Stimulated activated CD4-positive, alpha-beta T cell treated with anti-CD3 and anti-CD28 coated beads, Interleukin-15, amount 100 ng/mL, for 24 hours (primary cell): ENCODE data around the gene APH1A.
"Not testable (repeated sequence)": the region's sequence is repeated elsewhere in the genome, so short reads cannot be mapped to it uniquely, and the experiment has no call there.

Source experiments
- DNase-seq: peaks from one replicate; pipeline ENCODE4 v3.0.0-alpha.2; 2020

Gene APH1A

GRCh38 chr1:150267896-150268295, 920 bp downstream of the APH1A start:
- no peak for DNase-seq

DNA sequence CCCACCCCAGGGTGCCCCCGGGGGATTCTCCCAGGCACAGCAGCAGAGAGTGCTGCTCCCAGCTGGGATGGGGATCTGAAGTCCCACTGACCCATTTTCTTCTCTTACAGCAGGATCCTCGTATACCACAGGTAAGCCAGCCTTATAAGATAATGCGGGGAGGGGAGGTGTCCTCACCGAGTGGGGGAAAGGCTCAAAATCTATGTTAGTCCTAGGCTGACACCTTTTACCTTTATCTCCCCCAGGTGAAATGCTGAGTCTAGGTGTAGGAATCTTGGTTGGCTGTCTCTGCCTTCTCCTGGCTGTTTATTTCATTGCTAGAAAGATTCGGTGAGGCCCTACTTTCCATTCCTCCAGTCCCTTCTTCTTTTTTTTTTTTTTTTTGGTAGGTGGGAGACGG, 5.3 kb downstream of the APH1A start:
- DNase-seq: no peak

DNA sequence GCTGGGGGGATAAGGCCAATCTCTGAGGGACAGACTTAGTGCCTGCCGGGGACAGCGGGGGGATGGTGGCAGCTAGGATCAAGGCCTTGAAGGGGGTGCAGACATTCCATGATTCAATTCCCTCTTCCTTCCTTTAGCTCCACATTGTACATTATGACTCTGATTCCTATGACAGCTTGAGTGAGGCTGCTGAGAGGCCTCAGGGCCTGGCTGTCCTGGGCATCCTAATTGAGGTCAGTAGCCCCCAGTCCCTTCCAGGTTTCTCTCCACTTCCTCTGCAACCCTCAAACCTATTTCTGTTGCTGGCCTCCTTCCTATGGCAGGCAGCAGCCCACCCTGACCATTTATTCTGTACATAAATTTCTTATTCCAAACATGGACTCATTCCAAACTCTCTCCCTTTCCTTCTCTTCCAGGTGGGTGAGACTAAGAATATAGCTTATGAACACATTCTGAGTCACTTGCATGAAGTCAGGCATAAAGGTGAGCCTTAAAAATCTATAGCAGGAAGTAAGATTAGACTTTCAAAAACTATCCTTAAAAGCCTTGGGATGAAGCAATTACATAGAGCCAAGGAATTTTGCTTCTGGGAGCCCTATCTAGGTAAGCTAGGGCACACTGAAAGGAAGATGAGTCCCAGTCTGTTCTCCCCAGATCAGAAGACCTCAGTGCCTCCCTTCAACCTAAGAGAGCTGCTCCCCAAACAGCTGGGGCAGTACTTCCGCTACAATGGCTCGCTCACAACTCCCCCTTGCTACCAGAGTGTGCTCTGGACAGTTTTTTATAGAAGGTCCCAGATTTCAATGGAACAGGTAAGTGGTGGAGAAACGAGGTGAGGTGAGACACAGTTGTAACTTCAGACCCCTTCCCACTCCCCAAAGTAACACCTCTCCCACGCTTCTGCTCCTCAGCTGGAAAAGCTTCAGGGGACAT, 6.2 kb downstream of the APH1A start:
- no peak for DNase-seq

GRCh38 chr1:150261367-150261766, 7.4 kb downstream of the APH1A start:
- DNase-seq: no peak

- no peak for DNase-seq
Observed at GRCh38 chr1:150259758-150260669, 8.8 kb downstream of the APH1A start.

- DNase-seq: no peak
Observed at GRCh38 chr1:150259217-150259616, 9.6 kb downstream of the APH1A start.

- DNase-seq: no peak
Observed at GRCh38 chr1:150257624-150258585, 10.9 kb downstream of the APH1A start, which contains the start of gene CA14. TSS of gene CA14 (plus strand) at chr1:150257774. CDS start at chr1:150258129, 355 bp downstream.

DNA sequence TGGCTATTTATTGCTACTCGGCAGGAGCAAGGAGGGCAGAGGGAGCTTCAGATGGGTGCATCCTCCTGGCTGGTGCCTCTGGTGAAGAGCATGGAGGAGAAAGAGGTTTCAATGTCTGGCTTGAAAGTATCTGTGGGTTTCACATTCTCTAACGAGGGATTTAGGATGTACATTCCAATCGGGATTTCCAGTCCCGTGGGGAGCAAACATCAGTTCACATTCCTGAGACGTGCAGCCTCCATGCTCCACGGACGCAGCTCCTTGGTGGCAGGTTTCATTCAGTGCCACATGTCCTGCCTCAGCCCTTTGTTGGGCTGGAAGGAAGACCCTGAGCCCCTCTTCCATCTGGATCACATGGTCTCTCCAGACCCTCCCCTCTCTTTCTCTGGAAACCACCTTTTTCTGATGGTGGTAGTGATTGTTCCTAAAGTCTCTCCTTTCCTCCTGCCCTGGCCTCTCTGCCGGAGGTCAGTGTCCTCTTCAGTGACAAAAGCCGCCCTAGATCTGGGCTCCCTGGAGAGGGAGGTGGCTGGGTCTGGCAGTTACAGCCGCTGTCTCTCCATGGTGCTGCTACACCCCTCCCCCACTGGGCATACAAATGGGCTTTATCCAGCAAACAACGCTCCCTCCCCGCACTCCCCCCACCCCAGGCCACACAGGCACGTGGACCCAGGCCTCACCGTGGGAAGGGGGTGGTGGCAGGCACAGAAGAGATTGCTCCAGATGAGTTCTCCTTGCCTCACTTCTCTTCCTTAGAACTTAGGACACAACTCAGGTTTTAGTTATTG, 12.1 kb downstream of the APH1A start:
- no peak for DNase-seq

DNA sequence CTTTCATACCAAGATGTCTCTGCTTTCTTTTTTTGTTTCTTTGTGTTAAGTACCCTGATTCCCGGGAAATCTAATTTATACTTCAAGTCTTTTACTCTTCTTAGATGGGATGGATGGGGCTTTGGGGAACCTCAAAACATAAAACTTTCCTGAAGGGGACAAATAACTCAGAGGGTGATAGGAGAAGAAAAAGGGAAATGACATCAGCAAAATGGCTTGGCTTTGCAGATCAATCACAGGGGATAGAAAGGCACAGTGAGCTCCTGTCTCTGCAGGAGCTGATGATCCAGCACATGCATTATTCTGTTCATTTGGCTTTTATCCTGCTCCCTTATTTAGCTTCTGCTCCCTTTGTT, 12.6 kb downstream of the APH1A start:
- DNase-seq: no peak

GRCh38 chr1:150249936-150250335, 18.9 kb downstream of the APH1A start:
- DNase-seq: no peak

DNA sequence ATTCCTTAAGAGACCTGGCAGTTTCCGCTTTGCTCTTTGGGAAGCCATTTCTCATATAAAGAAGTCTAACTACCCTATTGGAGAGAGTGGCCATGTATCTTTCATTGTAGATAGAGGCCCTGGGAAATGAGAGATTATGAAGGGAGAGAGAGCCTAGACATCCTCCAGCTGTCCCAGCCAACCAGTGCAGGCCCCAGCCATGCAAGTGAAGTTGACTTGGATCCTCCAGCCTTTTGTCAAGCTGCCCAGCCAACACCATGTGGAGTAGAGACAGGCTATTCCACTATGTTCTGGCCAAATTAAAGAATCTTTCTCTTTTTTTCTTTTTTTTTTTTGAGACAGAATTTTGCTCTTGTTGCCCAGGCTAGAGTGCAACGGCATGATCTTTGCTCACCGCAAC, 25.8 kb downstream of the APH1A start:
- no peak for DNase-seq

GRCh38 chr1:150237746-150238145, 31.1 kb downstream of the APH1A start:
- no peak for DNase-seq

DNA sequence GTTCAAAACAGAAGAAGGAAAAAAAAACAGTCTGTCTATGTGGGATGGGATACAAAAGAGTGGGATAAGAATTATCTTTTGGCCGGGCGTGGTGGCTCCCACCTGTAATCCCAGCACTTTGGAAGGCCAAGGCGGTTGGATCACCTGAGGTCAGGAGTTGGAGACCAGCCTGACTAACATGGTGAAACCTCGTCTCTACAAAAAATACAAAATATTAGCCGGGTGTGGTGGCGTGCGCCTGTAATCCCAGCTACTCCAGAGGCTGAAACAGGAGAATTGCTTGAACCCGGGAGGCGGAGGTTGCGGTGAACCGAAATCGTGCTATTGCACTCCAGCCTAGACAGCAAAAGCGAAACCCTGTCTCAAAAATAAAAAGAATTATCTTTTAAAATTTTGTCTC, 31.6 kb downstream of the APH1A start:
- not testable (repeated sequence) for DNase-seq

GRCh38 chr1:150236614-150237100, 32.2 kb downstream of the APH1A start:
- DNase-seq: no peak

DNA sequence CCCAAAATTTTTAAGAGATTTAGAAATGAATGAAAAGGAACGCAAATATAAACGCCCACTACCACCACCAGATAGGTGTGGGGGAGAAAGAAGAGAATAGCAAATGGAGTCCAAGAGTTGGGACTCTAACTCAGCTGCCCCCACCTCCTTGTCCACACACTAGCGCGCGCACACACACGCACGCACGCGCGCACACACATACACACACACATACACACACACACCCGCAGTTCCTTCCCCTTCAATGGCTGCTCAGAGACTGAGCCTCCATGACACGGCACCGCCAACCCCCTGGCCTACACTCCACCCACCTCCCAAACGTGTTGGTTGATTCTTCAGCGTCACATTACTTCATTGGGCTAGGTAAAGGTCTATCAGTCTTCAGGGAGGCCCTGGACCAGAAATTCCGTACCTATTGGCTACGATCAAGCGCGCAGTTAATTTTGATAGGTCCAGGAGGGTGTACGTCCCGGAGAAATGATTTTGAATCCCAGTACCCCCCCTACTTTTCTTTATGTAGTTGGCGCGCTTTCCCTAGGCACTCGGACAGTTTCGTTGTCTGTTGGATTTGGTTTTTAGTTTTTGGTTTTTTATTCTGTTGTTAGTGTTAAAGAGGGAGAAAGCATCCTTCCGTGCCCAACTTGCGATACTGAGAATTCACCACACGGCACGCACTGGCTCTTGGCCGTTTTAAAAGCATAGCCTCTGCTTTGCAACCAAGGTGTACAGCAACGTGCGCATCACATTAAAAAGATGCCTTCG, 32.8 kb downstream of the APH1A start, which contains the start of gene ANP32E:
TSS of gene ANP32E (minus strand) at position 261 of the 762 bp plus-strand sequence. CDS start 326 bp downstream, outside the sequence.
- peak; percentile 94 for DNase-seq

DNA sequence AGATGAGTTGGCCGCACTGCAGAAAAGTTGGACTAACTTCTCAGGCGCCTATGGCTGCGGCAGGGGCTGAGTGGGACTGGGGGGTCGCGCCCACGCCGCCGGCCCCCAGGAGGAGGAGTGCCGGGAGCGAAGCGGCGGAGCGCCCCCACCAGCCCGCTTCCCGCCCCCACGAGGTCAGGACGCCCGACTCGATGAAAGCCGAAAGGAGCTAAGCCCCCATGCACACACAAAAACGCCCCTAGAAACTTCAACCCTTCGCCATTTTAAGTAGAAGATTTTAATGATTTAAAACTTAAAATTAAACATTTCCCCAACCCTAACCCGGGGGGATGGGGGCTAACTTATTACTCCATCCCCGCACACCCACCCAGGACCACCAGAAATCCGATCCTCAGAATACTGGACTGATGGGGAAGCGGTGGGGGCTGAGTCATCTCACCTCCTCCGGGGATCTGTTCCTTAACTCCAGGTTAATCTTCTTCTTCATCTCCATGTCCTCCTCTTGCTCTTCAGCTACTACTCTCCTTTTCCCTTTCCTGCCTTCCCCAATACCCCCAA, 33.4 kb downstream of the APH1A start:
- peak; percentile 50 for DNase-seq

GRCh38 chr1:150234566-150235293, 34.1 kb downstream of the APH1A start:
- peak; percentile 96 for DNase-seq

GRCh38 chr1:150234309-150234565, 34.6 kb downstream of the APH1A start:
- DNase-seq: no peak
